KG1 (cell line): ENCODE data around the gene TFIP11.

Experiments used
- DNase-seq: peaks from one replicate; lab custom pipeline; 2025; lab: John Stamatoyannopoulos, UW

The TFIP11 gene

DNA sequence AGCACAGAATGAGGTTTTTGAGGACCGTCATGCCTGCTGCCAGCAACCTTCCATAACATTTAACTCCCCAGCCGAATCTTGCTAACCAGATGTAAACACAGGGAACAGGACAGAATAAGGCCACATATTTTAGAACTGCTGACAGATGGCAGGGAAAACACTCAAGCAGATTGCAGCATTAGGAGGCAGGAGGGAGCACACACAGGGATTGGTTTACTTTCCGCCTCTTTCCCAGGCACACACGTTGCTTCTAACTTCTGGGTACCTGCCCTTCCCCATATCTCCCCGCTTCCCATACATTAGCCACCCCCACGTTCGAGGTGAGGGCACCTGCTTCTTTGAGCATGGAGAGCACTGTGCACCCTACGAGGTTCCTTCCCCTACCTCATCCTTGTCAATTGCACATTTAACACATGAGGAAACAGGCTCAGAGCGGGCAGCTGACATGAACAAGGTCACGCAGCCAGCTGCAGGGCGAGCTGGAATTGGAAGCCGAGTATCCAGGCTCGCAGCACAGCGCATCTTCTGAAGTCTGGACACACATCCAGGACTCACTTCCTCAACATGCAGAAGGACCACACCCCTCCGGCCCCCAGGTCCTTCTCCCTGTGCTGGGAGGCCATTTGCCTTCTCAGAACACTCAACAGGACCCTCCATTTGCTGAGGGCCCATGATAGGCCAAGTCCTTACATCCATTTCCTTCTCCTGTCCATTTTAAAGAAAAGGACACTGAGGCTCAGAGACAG, 64.5 kb downstream of the TFIP11 start:
- no peak for DNase-seq

- DNase-seq, result no peak
These were observed 65.3 kb downstream of the TFIP11 start for GRCh38 chr22:26446808-26447515.

DNA sequence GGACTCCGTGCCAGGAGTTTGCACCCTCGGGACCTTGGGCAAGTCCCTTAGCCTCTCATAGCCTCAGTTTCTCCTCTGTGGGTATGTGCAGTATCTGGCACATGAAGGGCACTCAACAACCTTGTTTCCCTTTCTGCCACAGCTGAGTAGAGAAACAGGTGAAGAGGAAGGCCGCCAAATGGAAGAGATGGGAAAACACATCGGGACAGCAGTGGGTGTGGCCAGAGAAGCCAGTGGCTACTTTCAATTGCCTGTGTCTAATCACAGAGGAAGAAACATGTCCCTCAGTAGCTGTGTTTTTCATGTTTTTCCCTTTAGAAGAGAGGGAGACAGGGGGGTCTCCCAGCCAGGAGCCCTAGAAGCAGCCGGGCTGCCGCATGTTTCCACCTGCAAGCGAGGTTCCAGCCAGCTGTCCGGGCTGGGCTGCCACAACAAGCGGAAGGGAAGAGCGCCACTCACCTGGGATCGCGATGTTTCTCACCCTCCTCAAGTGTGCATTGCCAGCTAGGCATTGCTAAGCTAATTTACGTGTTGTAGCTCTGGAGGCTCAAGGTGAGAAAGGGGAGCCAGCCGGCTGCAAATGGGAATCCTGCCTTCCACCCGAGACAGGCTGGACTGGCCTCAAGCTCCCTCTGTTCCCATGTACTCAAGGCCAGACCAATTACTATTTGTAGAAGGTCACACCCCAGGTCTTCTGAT, 66.5 kb downstream of the TFIP11 start:
- no peak for DNase-seq

DNA sequence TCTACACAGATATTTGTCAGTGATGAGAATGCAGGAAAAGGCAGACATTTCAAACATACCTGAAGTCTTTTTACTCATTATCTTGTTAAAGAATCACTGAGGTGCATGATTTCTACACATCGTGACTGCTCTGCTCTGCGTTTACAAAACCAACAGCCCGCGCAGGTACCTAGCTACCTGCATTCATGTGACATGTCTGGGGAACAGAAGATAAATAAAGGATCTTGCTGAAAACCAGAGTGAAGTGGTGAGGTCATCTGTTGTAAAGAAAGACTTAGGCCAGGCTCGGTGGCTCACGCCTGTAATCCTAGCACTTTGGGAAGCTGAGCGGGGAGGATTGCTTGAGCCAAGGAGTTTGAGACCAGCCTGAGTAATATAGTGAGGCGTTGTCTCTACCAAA, 67.5 kb downstream of the TFIP11 start:
- no peak for DNase-seq

GRCh38 chr22:26443901-26444690, 68.2 kb downstream of the TFIP11 start:
- DNase-seq, result no peak

- no peak for DNase-seq
These were observed 70.1 kb downstream of the TFIP11 start for GRCh38 chr22:26442086-26442756.
